HT1080 (cell line): ENCODE measurements around the gene FXN. TPM values are rescaled to one million over a fixed set of nuclear protein-coding genes. Genes with fewer than 3 reads are reported as not detected.
"Not testable (repeated sequence)": the region's sequence is repeated elsewhere in the genome, so short reads cannot be mapped to it uniquely, and the experiment has no call there.

Experiments used
- DNase-seq: peaks from one replicate; pipeline ENCODE4 v3.0.0-alpha.2; 2015; ENCODE audit warnings: low read depth
- polyA plus RNA-seq, 2 experiments: library from polyadenylated mRNA; depleted of rRNA; stranded (reverse); fragments of >200 nt; gene quantifications; 2 replicates each; pipeline ENCODE4 v1.2.3, GENCODE V29; 2015
- total RNA-seq: library from RNA; depleted of rRNA; stranded (reverse); fragments of >200 nt; shearing (Covaris generic); gene quantifications from 2 replicates; pipeline ENCODE4 v1.2.3, GENCODE V29; 2014; rRNA removed

FXN gene
- total RNA-seq = 8.4 and 31.9 TPM in 2 replicates
- 36.6 and 38.9 TPM in 2 replicates for polyA plus RNA-seq (2015; cell fraction: cytosol; rRNA removed)
- 12.3 and 16.7 TPM in 2 replicates for polyA plus RNA-seq (2015; cell fraction: nucleus; rRNA removed)

DNA sequence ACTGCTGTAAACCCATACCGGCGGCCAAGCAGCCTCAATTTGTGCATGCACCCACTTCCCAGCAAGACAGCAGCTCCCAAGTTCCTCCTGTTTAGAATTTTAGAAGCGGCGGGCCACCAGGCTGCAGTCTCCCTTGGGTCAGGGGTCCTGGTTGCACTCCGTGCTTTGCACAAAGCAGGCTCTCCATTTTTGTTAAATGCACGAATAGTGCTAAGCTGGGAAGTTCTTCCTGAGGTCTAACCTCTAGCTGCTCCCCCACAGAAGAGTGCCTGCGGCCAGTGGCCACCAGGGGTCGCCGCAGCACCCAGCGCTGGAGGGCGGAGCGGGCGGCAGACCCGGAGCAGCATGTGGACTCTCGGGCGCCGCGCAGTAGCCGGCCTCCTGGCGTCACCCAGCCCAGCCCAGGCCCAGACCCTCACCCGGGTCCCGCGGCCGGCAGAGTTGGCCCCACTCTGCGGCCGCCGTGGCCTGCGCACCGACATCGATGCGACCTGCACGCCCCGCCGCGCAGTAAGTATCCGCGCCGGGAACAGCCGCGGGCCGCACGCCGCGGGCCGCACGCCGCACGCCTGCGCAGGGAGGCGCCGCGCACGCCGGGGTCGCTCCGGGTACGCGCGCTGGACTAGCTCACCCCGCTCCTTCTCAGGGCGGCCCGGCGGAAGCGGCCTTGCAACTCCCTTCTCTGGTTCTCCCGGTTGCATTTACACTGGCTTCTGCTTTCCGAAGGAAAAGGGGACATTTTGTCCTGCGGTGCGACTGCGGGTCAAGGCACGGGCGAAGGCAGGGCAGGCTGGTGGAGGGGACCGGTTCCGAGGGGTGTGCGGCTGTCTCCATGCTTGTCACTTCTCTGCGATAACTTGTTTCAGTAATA, at the start of gene FXN:
Gene FXN, plus strand, starts transcription at position 315 of the 871 bp plus-strand sequence. Its CDS starts 31 bp downstream, at position 346.
- peak; percentile 79 for DNase-seq

DNA sequence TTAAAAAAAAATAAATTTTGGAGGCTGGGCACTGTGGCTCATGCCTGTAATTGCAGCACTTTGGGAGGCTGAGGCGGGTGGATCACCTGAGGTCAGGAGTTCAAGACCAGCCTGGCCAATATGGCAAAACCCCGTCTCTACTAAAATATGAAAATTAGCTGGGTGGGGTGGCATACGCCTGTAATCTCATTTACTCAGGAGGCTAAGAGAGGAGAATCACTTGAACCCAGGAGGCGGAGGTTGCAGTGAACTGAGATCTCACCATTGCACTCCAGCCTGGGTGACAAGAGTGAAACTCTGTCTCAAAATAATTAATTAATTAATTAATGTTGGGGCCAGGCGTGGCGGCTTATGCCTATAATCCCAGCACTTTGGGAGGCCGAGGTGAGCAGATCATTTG, 48.6 kb upstream of the FXN start:
- not testable (repeated sequence) for DNase-seq

DNA sequence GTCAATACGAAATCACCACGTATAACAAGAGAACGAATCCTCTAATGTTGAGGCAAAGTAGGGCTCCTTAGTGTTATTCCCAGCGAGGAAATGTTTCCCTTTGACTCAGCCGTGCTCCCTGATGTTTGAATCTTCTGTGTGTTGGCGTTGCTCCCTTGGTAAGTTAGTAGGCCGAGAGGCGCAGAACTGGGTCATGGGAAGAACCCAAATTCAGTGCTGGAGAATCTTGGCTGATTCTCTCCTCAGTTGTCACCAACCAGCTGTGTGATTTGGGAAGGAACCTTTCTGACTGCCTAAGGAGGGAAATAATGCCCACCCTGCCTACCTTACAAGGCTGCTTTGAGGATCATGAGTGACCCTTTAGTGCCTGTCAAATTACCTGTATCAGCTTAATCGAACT, 44.1 kb upstream of the FXN start:
- DNase-seq = no peak

- no peak for DNase-seq
Observed at GRCh38 chr9:68995776-68996175, 39.8 kb upstream of the FXN start.

- no peak for DNase-seq
Observed at GRCh38 chr9:68996462-68996861, 39.1 kb upstream of the FXN start.

- no peak for DNase-seq
Observed at GRCh38 chr9:68997666-68998065, 37.9 kb upstream of the FXN start.

- no peak for DNase-seq
Observed at GRCh38 chr9:68998385-68998784, 37.2 kb upstream of the FXN start.

DNA sequence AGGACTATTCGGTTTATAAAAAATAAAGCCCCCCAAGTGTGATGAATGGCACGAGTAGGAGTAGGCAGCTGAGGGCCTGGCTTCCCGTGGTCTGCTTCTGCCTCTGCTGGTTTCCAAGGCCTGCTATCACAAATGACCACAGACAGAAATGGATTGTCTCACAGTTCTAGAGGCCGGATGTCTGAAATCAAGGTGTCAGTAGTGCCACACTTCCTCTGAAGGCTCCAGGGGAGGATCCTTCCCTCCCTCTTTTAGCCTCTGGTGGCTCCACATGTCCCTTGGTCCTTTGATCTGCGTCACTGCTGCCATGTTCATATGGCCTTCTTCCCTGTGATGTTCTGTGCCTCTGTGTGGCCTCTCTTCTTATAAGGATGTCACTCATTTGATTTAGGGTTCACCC, 36.7 kb upstream of the FXN start:
- no peak for DNase-seq

- DNase-seq = peak; percentile 61
Observed at GRCh38 chr9:68999393-69000105, 36.0 kb upstream of the FXN start.

GRCh38 chr9:69001921-69002320, 33.6 kb upstream of the FXN start:
- DNase-seq = no peak

- DNase-seq = no peak
Observed at GRCh38 chr9:69003051-69003450, 32.5 kb upstream of the FXN start.

GRCh38 chr9:69004836-69005235, 30.7 kb upstream of the FXN start:
- no peak for DNase-seq

GRCh38 chr9:69009708-69010107, 25.8 kb upstream of the FXN start:
- DNase-seq = no peak

DNA sequence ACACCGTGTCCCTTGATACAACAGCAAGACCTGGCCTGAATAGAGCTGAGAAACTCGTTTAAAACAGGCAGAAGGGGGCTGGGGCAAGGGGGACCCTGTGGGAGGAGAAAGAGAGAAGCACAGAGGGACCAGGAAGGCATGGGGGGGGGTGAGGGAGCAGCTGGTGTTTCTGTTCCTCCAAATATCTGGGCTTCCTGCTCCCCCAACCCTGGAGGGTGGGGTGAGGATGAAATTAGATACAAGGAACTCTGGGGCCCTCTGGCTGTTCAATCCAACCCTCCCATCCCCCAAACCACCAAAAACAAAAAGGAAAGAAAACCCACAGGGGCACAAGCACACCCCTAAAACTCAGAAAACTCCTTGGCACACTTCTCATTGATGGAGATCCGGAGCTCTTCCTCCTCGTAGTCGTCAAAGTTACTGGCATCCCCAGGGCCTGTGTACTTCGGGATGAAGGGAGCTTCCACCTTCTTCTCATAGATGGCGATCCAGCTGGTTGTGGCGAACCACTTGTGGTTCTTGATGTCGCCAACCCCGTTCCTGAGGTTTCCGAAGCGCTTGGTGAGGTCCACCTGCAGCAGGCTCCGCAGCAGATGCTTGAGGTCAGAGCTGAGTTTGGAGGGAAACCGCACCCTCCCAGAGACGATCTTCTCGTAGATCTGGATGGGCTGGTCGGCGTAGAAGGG, 22.7 kb upstream of the FXN start:
- DNase-seq = no peak

DNA sequence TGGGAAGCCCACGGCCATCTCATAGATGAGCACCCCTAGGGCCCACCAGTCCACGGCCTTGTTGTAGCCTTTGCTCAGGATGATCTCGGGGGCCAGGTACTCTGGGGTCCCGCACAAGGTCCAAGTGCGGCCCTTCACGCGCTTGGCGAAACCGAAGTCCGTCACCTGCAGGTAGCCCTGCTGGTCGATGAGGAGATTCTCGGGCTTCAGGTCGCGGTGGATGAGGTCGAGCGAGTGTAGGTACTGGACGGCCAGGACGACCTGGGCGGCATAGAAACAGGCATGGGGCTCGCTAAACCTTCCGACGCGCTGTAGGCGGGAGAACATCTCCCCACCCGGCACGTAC, 22.2 kb upstream of the FXN start:
- no peak for DNase-seq

- DNase-seq = no peak
Observed at GRCh38 chr9:69014013-69014412, 21.5 kb upstream of the FXN start, which contains the start of gene PRKACG. Gene PRKACG (minus strand): TSS chr9:69014113. CDS start chr9:69014092, 21 bp downstream.

DNA sequence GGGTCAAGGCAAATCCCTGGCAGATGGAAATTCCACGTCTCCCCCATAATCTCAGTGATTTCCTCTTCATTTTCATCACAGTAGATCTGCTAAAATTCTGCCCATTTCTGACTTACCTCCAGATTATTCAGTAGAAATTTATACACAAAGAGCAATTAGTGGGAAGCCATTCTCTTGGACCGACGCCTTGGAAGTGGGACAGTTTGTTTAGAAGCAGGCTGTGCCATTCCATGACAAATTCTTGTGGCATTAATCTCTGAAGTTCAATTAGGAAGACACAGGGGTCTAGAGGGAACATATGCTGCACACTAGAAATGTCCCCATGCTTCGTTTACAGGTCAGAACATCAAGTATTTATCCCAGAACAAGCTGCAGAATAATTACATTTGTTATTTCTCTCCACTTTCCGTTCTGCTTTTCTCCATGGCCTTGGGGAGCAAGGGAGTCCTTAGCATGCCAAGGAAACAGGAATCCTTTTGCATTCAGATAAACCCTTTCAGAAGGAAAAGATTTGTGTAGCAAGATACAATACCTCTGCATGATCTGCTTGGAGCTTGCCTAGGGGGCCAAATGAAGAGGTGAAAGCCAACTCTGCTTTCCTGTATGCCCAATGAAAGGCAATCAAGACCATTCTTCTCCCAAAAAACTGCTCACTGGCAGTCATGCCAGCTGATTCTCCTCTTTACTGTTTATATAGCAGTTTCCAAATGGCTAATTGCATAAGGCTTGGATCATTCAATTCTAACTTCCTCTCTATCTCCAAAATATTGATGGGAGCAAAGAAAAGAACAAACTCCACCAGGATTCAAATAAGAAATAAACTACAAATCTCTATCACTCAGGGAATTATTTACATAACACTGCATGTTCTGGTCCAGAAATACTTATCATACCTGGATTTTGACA, 19.1 kb upstream of the FXN start:
- DNase-seq = no peak

- no peak for DNase-seq
Observed at GRCh38 chr9:69018737-69019136, 16.8 kb upstream of the FXN start.

- no peak for DNase-seq
Observed at GRCh38 chr9:69019808-69020207, 15.7 kb upstream of the FXN start.

DNA sequence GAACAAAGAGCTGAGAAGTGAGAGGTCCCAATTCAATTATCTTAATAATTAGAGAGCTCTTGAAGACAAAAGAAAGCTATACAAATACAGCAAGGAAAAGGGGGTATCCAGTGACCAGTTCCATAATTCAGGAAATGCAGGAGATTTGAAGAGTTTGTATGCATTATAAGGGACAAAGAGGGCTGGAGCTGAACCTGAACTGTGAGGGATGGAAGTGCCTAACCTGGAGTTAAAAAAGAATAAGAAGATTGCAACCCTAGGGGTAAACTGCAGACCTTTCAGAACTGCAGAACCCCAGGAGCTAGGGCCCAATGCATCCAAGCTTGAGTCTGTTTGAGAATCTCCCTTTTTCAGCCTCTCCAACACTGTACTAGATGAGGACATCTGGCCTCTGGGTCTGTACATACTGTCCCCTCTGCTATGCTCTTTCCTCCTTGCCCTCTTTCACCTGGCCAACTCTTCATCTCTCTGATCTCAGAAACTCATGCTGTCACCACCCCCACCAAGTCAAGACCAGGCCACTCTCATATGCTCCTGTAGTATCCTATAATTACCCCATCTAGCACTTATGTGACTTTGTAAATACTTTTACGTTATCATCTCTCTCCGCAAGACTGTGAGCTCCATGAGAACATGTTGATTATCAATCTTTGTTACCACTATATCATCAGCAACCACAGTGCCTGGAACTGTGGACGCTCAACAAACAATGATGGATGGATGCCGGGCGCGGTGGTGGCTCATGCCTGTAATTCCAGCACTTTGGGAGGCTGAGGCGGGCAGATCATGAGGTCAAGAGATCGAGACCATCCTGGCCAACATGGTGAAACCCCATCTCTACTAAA, 15.0 kb upstream of the FXN start:
- DNase-seq = no peak
